Stimulated activated CD4-positive, alpha-beta T cell treated with anti-CD3 and anti-CD28 coated beads, Interleukin-2, amount 100 ng/mL, for 48 hours (primary cell): ENCODE measurements around the gene MUC3A.
"Not testable (repeated sequence)": the region's sequence is repeated elsewhere in the genome, so short reads cannot be mapped to it uniquely, and the experiment has no call there.

ENCODE experiments used
- DNase-seq, 2 donors: peaks; one replicate each; pipeline ENCODE4 v3.0.0-alpha.2; 2020

MUC3A gene

DNA sequence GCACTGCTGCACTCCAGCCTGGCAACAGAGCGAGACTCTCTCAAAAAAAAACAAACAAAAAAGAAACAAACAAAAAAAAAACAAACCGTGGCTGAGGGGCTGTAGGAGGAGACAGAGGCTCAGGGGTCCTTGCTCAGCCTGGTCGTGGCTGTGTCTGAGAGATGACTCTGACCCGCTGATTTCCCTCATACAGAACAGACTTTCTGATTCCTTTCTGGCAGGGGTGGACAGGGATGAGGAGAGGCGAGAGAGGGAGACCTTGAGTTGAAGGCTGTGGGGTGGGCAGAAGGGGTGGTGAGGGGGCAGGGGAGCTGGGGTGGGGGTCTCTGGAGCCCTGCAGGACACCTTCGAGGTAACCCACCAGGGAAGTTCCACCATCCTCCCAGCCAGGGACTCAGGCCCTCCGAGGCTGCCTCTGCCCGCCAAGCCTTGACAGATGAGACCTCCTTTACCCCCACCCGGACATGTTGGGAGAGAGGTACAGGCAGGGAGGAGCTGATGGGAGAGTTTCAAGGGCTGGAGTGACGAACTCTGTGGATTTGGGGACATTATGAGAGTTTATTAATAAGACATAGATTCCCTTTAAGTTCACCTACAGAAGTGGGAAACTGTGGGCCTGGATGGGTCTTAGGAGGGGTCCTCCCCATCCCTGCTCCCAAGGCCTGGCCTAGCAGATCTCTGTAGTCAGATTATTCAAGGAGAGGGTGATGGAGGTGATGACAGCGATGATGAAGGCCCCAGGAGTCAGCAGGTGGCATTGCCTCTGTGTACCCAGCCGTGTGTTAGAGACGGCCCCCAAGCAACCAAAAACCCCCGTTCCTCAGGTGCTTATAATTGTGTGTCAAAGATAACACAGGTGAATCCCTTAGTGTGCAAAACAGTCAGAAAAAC lies 22.0 kb downstream of the MUC3A start:
- DNase-seq: no peak

- DNase-seq: no peak
Observed at GRCh38 chr7:100972002-100972347, 22.6 kb downstream of the MUC3A start.

DNA sequence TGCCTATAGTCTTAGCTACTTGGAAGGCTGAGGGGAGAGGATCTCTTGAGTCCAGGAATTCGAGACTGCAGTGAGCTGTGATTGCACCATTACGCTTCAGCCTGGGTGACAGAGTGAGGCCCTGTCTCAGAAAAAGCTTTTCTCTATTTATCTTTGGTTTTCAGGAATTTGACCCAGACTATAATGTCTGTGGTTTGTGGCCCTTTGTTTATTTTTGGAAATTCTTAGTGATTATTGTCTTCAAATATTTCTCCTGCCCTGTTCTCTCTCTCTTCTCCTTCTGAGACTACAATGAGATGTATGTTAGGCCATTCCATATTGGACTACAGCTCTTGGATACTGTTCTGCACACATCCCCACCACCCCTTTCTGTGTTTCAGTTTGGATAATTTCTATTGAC lies 24.7 kb downstream of the MUC3A start:
- no peak for DNase-seq

- no peak for DNase-seq
Observed at GRCh38 chr7:100975371-100975821, 26.1 kb downstream of the MUC3A start.

- DNase-seq: no peak
Observed at GRCh38 chr7:100978300-100978699, 29.0 kb downstream of the MUC3A start.

- no peak for DNase-seq
Observed at GRCh38 chr7:100983451-100984187, 34.3 kb downstream of the MUC3A start.

DNA sequence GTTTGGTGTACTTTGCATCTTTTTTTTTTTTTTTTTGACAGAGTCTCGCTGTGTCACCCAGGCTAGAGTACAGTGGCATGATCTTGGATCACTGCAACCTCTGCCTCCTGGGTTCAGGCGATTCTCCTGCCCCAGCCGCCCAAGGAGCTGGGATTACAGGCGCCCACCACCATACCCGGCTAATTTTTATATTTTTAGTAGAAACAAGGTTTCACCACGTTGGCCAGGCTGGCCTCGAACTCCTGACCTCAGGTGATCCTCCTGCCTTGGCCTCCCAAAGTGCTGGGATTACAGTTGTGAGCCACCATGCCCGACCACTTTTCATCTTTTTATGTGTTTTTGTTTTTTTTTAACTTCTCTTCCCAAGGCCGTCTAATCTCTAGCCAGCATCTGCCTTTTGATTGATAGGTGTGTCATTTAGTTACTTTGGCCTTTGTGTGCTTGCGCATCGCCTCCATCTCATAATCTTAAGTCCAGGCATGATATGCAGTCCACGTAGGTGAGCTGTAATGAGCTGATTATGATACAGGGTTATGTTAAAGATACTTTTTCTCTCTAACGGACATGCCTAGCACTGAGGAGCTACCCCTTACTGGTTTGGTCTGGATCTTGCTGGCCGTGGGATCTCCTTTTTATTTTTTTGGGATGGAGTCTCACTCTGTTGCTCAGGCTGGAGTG lies 35.0 kb downstream of the MUC3A start:
- not testable (repeated sequence) for DNase-seq

DNA sequence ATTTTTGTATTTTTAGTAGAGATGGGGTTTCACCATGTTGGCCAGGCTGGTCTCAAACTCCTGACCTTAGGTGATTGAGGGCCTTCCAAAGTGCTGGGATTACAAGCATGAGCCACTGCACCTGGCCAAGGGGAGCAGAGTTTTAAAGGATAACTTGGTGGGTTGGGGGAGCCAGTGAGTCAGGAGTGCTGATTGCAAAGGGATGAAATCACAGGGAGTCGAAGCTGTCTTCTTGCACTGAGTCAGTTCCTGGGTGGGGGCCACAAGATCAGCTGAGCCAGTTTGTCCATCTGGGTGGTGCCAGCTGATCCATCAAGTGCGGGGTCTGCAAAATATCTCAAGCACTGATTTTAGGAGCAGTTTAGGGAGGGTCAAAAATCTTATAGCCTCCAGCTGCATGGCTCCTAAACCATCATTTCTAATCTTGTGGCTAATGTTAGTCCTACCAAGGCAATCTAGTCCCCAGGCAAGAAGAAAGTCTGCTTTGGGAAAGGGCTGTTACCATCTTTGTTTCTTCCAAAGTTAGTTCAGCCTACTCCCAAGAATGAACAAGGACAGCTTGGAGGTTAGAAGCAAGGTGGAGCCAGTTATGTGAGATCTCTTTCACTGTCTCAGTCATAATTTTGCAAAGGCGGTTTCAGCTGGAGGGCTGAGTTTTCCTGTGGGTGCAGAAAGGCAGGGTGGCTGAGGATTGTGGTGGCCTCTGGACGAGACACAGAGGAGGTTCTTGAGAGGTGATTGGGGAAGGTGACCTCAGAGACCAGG lies 35.9 kb downstream of the MUC3A start:
- DNase-seq: not testable (repeated sequence)

DNA sequence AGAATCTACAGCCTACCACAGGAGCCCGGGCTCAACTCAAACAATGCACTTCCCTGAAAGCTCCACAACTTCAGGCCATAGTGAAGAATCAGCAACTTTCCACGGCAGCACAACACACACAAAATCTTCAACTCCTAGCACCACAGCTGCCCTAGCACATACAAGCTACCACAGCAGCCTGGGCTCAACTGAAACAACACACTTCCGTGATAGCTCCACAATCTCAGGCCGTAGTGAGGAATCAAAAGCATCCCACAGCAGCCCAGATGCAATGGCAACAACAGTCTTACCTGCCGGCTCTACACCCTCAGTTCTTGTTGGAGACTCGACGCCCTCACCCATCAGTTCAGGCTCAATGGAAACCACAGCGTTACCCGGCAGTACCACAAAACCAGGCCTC lies 42.3 kb downstream of the MUC3A start:
- DNase-seq: no peak

DNA sequence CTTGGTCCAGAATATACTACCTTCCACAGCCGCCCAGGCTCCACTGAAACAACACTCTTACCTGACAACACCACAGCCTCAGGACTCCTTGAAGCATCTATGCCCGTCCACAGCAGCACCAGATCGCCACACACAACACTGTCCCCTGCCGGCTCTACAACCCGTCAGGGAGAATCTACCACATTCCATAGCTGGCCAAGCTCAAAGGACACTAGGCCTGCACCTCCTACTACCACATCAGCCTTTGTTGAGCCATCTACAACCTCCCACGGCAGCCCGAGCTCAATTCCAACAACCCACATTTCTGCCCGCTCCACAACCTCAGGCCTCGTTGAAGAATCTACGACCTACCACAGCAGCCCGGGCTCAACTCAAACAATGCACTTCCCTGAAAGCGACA lies 42.9 kb downstream of the MUC3A start:
- not testable (repeated sequence) for DNase-seq

DNA sequence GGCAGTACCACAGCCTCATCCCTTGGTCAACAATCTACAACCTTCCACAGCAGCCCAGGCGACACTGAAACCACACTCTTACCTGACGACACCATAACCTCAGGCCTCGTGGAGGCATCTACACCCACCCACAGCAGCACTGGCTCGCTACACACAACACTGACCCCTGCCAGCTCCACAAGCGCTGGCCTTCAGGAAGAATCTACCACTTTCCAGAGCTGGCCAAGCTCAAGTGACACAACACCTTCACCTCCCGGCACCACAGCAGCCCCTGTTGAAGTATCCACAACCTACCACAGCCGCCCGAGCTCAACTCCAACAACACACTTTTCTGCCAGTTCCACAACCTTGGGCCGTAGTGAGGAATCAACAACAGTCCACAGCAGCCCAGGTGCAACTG lies 45.3 kb downstream of the MUC3A start:
- DNase-seq: not testable (repeated sequence)

DNA sequence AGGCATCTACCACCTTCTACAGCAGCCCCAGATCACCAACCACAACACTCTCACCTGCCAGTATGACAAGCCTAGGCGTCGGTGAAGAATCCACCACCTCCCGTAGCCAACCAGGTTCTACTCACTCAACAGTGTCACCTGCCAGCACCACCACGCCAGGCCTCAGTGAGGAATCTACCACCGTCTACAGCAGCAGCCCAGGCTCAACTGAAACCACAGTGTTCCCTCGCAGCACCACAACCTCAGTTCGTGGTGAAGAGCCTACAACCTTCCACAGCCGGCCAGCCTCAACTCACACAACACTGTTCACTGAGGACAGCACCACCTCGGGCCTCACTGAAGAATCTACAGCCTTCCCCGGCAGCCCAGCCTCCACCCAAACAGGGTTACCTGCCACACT lies 49.2 kb downstream of the MUC3A start:
- DNase-seq: not testable (repeated sequence)

GRCh38 chr7:100999334-100999733 lies 50.0 kb downstream of the MUC3A start:
- not testable (repeated sequence) for DNase-seq

- DNase-seq: not testable (repeated sequence)
Observed at GRCh38 chr7:101000025-101000424, 50.7 kb downstream of the MUC3A start.

DNA sequence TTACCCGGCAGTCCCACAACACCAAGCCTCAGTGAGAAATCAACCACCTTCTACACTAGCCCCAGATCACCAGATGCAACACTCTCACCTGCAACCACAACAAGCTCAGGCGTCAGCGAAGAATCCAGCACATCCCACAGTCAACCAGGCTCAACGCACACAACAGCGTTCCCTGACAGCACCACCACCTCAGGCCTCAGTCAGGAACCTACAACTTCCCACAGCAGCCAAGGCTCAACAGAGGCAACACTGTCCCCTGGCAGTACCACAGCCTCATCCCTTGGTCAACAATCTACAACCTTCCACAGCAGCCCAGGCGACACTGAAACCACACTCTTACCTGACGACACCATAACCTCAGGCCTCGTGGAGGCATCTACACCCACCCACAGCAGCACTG lies 53.0 kb downstream of the MUC3A start:
- not testable (repeated sequence) for DNase-seq

GRCh38 chr7:101007361-101007760 lies 58.0 kb downstream of the MUC3A start:
- DNase-seq: not testable (repeated sequence)

DNA sequence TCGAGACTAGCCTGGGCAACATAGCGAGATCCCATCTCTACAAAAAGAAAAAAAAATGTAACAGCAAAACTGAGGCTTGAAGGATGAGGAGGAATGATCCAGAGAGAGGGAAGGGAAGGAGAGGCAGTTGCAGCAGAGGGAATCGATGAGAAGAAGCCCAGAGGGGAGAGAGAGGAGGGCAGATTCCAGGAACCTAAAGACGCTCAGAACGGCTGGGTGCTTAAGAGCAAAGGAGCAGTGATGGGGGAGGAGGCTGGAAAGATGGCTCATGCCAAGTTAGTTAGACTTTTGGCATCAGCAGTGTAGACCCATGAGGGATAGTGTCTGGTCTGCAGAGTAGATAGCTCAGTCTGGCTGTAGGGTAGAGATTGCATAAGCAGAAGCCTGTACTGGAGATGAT lies 60.3 kb downstream of the MUC3A start:
- no peak for DNase-seq

- no peak for DNase-seq
Observed at GRCh38 chr7:101012931-101013330, 63.6 kb downstream of the MUC3A start.

DNA sequence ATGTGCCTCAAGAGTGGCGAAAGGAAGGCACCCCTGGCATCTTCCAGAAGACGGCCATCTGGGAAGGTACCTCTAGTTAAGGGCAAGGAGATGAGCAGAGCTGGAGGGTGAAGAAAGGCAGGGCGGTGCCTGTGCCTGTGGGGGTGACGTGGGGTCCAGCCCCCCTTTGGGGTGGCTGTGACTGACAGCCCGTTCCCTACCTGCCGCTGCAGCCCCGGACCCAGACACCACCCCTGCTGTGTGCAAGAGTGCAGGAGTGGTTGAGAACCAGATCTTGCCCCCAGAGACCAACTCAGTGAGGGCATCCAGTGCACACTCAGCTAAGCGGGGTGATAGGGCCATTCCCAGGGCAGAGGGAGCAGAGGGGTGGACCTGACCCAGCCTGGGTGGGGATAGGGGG lies 66.3 kb downstream of the MUC3A start:
- no peak for DNase-seq

DNA sequence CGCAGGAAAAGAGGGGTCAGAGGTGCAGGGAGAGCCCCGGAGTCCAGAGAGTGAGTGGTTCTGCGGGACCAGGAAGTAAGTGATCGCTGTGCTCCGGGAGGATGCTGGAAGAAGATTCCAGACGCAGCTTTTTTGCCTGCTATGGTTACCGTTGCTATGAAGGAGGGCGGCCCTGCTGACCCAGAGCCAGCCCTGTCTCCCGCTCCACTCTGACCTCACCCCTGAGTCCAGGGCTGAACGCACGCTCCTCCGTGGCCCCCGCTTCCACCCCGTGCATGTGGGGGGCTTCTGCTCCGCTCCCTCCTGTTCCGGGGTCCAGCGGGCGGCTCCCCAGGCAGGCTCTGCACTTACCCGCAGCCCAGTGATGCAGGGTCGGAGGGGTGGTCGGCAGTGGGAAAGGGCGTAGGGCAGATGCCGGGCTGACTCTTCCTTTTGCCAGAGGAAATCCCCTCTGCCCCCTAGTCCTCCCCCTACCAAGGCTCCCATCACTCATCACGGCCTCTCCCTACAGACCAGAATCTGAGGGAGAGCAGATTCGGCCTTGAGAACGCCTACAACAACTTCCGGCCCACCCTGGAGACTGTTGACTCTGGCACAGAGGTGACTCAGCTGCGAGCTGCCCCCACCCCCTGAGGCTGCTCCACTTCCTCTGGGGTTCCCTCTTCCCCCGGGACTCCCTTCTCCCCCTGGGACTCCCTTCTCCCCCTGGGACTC lies 67.9 kb downstream of the MUC3A start:
- DNase-seq: peak; percentile 41 to 44
